ENCODE results near the gene ARTN.

Gene ARTN

GRCh38 chr1:43933386-43934100 lies at the start of gene ARTN:
TSS of gene ARTN (plus strand) at chr1:43933801. CDS start at chr1:43935657, 1,856 bp downstream.
- DNase-seq (ENCODE audit: low read depth in 2 of 3, low spot score in 2 of 3) = no peak

GRCh38 chr1:43885279-43885801 lies 48.3 kb upstream of the ARTN start:
- DNase-seq (ENCODE audit: low read depth in 2 of 3, low spot score in 2 of 3) = no peak

- no peak for DNase-seq (ENCODE audit: low read depth in 2 of 3, low spot score in 2 of 3)
Measured at GRCh38 chr1:43887748-43888147, 45.9 kb upstream of the ARTN start.

- no peak for DNase-seq (ENCODE audit: low read depth in 2 of 3, low spot score in 2 of 3)
Measured at GRCh38 chr1:43890815-43891214, 42.8 kb upstream of the ARTN start.

- no peak for DNase-seq (ENCODE audit: low read depth in 2 of 3, low spot score in 2 of 3)
Measured at GRCh38 chr1:43893006-43893405, 40.6 kb upstream of the ARTN start.

GRCh38 chr1:43898981-43899380 lies 34.6 kb upstream of the ARTN start:
- DNase-seq (ENCODE audit: low read depth in 2 of 3, low spot score in 2 of 3) = no peak

GRCh38 chr1:43900386-43900785 lies 33.2 kb upstream of the ARTN start:
- DNase-seq (ENCODE audit: low read depth in 2 of 3, low spot score in 2 of 3) = no peak

GRCh38 chr1:43901196-43901961 lies 32.2 kb upstream of the ARTN start:
- DNase-seq (ENCODE audit: low read depth in 2 of 3, low spot score in 2 of 3) = no peak

GRCh38 chr1:43902058-43902831 lies 31.4 kb upstream of the ARTN start:
- no peak for DNase-seq (ENCODE audit: low read depth in 2 of 3, low spot score in 2 of 3)

GRCh38 chr1:43904660-43905551 lies 28.7 kb upstream of the ARTN start:
- DNase-seq (ENCODE audit: low read depth in 2 of 3, low spot score in 2 of 3) = no peak

GRCh38 chr1:43908226-43908625 lies 25.4 kb upstream of the ARTN start:
- DNase-seq (ENCODE audit: low read depth in 2 of 3, low spot score in 2 of 3) = no peak

- no peak for DNase-seq (ENCODE audit: low read depth in 2 of 3, low spot score in 2 of 3)
Measured at GRCh38 chr1:43908858-43909257, 24.7 kb upstream of the ARTN start.

GRCh38 chr1:43910343-43910742 lies 23.3 kb upstream of the ARTN start:
- no peak for DNase-seq (ENCODE audit: low read depth in 2 of 3, low spot score in 2 of 3)

- DNase-seq (ENCODE audit: low read depth in 2 of 3, low spot score in 2 of 3) = no peak
Measured at GRCh38 chr1:43912607-43913006, 21.0 kb upstream of the ARTN start.

- no peak for DNase-seq (ENCODE audit: low read depth in 2 of 3, low spot score in 2 of 3)
Measured at GRCh38 chr1:43913051-43913501, 20.5 kb upstream of the ARTN start.

- no peak for DNase-seq (ENCODE audit: low read depth in 2 of 3, low spot score in 2 of 3)
Measured at GRCh38 chr1:43913666-43914360, 19.8 kb upstream of the ARTN start.

GRCh38 chr1:43914576-43915525 lies 18.8 kb upstream of the ARTN start:
- no peak for DNase-seq (ENCODE audit: low read depth in 2 of 3, low spot score in 2 of 3)

- no peak for DNase-seq (ENCODE audit: low read depth in 2 of 3, low spot score in 2 of 3)
Measured at GRCh38 chr1:43919906-43920305, 13.7 kb upstream of the ARTN start.

GRCh38 chr1:43921022-43921421 lies 12.6 kb upstream of the ARTN start:
- no peak for DNase-seq (ENCODE audit: low read depth in 2 of 3, low spot score in 2 of 3)

Measured in activated CD8-positive, alpha-beta memory T cell treated with anti-CD3 and anti-CD28 coated beads for 48 hours (primary cell).